Ishikawa (cell line): ENCODE measurements around the gene DOK4.

Experiments used
- CEBPB ChIP-seq: IDR thresholded peaks from 2 replicates; pipeline ENCODE4 v1.6.1; 2012
- CREB1 ChIP-seq: IDR thresholded peaks from 2 replicates; pipeline ENCODE4 v1.6.1; 2012; ENCODE audit warnings: low read depth
- EGR1 ChIP-seq: IDR thresholded peaks from 2 replicates; pipeline ENCODE4 v1.6.1; 2012
- EP300 ChIP-seq: IDR thresholded peaks from 2 replicates; pipeline ENCODE4 v1.6.1; 2012; ENCODE audit warnings: borderline replicate concordance
- FOXM1 ChIP-seq: IDR thresholded peaks from 2 replicates; pipeline ENCODE4 v1.6.1; 2012; ENCODE audit warnings: low read depth, borderline replicate concordance
- MAX ChIP-seq: IDR thresholded peaks from 2 replicates; pipeline ENCODE4 v1.6.1; 2012
- NFIC ChIP-seq: IDR thresholded peaks from 2 replicates; pipeline ENCODE4 v1.6.1; 2012
- RAD21 ChIP-seq: IDR thresholded peaks from 2 replicates; pipeline ENCODE4 v1.6.1; 2012; ENCODE audit warnings: low read depth
- TAF1 ChIP-seq: IDR thresholded peaks from 2 replicates; pipeline ENCODE4 v1.6.1; 2012; ENCODE audit warnings: low read depth, mild to moderate bottlenecking
- TCF12 ChIP-seq: IDR thresholded peaks from 2 replicates; pipeline ENCODE4 v1.6.1; 2012; ENCODE audit warnings: low read depth
- TEAD4 ChIP-seq: IDR thresholded peaks from 2 replicates; pipeline ENCODE4 v1.6.1; 2012
- USF1 ChIP-seq: IDR thresholded peaks from 2 replicates; pipeline ENCODE4 v1.6.1; 2012
- YY1 ChIP-seq: IDR thresholded peaks from 2 replicates; pipeline ENCODE4 v1.6.1; 2012; ENCODE audit warnings: low read depth
- ZBTB7A ChIP-seq: IDR thresholded peaks from 2 replicates; pipeline ENCODE4 v1.6.1; 2012; ENCODE audit warnings: low read depth
- TF ChIP-seq, protein P1 (sequence below): IDR thresholded peaks from 2 replicates; pipeline ENCODE4 v1.6.1; 2012; ENCODE audit warnings: low read depth, mild to moderate bottlenecking

Gene DOK4

DNA sequence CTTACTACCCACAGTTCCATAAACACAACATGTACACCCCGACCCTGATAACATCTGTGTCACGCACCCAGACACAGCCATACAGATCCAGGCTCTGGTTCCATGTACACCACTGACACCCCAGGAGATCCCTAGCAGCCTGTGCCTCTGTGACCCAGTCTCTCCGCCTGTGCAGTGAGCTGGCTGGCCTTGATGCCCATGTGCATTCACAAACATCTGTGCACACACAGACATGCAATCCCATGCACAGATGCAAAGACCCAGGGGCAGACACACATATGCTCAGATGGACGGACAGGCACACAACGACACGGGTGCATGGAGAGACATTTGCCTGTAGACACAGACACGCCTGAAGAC, 46.0 kb upstream of the DOK4 start:
- no peak for TF ChIP-seq EGR1
- TF ChIP-seq CEBPB, result no peak

DNA sequence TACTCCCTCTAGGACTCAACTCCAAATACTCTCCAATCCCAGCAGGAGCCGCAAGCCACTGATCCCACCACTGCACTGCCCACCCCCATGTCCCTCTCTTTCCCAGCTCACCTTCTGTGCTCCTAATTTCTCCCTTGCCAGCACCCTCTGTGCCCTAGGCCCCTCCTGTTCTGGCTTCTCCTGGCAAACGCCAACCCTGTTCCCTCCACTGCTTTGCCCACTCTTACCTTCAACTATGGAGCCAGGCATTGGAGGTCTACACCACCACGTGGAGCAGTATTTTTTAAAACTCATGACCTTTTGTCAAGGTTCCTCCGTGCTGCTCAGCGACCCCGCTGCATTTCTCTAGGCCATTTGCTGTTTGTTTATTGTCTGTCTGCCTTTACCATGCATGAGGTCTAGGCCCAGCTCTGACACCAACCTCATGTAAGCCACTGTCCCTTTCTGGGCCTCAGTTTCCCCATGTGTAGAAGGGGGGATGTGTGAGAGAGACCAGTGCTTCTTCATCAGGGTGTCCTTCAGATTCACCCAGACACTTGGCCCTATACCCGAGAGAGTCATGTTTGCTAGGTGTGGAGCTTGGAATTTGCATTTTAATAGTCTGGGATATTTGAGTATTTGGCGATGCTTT, 45.5 kb upstream of the DOK4 start:
- no peak for TF ChIP-seq NFIC
- TF ChIP-seq CREB1, result no peak
- TF ChIP-seq MAX, result no peak
- no peak for TF ChIP-seq EGR1
- no peak for TF ChIP-seq TEAD4
- TF ChIP-seq, protein P1, sequence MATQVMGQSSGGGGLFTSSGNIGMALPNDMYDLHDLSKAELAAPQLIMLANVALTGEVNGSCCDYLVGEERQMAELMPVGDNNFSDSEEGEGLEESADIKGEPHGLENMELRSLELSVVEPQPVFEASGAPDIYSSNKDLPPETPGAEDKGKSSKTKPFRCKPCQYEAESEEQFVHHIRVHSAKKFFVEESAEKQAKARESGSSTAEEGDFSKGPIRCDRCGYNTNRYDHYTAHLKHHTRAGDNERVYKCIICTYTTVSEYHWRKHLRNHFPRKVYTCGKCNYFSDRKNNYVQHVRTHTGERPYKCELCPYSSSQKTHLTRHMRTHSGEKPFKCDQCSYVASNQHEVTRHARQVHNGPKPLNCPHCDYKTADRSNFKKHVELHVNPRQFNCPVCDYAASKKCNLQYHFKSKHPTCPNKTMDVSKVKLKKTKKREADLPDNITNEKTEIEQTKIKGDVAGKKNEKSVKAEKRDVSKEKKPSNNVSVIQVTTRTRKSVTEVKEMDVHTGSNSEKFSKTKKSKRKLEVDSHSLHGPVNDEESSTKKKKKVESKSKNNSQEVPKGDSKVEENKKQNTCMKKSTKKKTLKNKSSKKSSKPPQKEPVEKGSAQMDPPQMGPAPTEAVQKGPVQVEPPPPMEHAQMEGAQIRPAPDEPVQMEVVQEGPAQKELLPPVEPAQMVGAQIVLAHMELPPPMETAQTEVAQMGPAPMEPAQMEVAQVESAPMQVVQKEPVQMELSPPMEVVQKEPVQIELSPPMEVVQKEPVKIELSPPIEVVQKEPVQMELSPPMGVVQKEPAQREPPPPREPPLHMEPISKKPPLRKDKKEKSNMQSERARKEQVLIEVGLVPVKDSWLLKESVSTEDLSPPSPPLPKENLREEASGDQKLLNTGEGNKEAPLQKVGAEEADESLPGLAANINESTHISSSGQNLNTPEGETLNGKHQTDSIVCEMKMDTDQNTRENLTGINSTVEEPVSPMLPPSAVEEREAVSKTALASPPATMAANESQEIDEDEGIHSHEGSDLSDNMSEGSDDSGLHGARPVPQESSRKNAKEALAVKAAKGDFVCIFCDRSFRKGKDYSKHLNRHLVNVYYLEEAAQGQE, result no peak
- no peak for TF ChIP-seq ZBTB7A
- no peak for TF ChIP-seq CEBPB
- no peak for TF ChIP-seq FOXM1
- no peak for TF ChIP-seq USF1
- no peak for TF ChIP-seq YY1
- TF ChIP-seq TCF12, result no peak
- no peak for TF ChIP-seq TAF1

DNA sequence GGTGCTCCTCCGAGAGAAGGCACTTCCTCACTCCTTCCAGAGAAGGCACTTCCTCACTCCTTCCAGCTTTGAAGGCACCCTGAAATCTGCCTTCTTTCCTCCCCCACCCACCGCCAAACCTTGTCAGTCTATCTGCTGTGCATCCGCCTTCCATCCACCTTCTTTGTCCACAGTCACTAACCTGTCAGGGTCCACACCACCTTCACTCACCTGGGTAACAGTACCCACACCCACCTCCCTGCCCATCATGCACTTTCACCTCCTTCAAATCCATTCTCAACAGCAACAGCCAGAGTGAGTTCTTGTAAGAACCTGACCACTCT, 44.9 kb upstream of the DOK4 start:
- TF ChIP-seq EP300, result no peak
- TF ChIP-seq FOXM1, result no peak
- no peak for TF ChIP-seq TAF1
- TF ChIP-seq, protein P1, result no peak
- TF ChIP-seq CEBPB, result no peak
- no peak for TF ChIP-seq USF1
- TF ChIP-seq CREB1, result no peak
- TF ChIP-seq NFIC, result no peak
- TF ChIP-seq TEAD4, result no peak
- TF ChIP-seq ZBTB7A, result no peak
- TF ChIP-seq MAX, result no peak
- TF ChIP-seq EGR1, result no peak
- no peak for TF ChIP-seq RAD21
- no peak for TF ChIP-seq TCF12
- no peak for TF ChIP-seq YY1

- no peak for TF ChIP-seq TAF1
- no peak for TF ChIP-seq EGR1
- no peak for TF ChIP-seq EP300
- TF ChIP-seq TEAD4, result no peak
Observed at GRCh38 chr16:57530522-57531252, 44.4 kb upstream of the DOK4 start.

- no peak for TF ChIP-seq TAF1
- no peak for TF ChIP-seq EGR1
- TF ChIP-seq TEAD4, result no peak
- TF ChIP-seq ZBTB7A, result no peak
- TF ChIP-seq EP300, result no peak
- TF ChIP-seq CEBPB, result no peak
- no peak for TF ChIP-seq CREB1
- no peak for TF ChIP-seq MAX
- TF ChIP-seq YY1, result no peak
- no peak for TF ChIP-seq TCF12
- TF ChIP-seq FOXM1, result no peak
- TF ChIP-seq, protein P1, result no peak
- TF ChIP-seq USF1, result no peak
- no peak for TF ChIP-seq NFIC
- TF ChIP-seq RAD21, result no peak
Observed at GRCh38 chr16:57530104-57530521, 43.8 kb upstream of the DOK4 start.
